Stimulated activated CD4-positive, alpha-beta T cell treated with anti-CD3 and anti-CD28 coated beads, TNF-alpha, amount 100 ng/mL, for 4 hours (primary cell): Measurements from ENCODE around the gene RPP21.

Source experiments
- DNase-seq, 3 experiments: peaks; one replicate each; pipeline ENCODE4 v3.0.0-alpha.2; 2020; ENCODE audit warnings: low read depth in 3 of 3

Gene RPP21

GRCh38 chr6:30378290-30378937, 33.5 kb downstream of the RPP21 start:
- no peak for DNase-seq

- no peak for DNase-seq
Observed at GRCh38 chr6:30380464-30380863, 35.5 kb downstream of the RPP21 start.

GRCh38 chr6:30386166-30386565, 41.2 kb downstream of the RPP21 start:
- no peak for DNase-seq

GRCh38 chr6:30391240-30391639, 46.3 kb downstream of the RPP21 start:
- no peak for DNase-seq

GRCh38 chr6:30394139-30394538, 49.2 kb downstream of the RPP21 start:
- DNase-seq: no peak
